Measurements from ENCODE around the gene SRGAP3. TPM values are rescaled to one million over a fixed set of nuclear protein-coding genes. Genes with fewer than 3 reads are reported as not detected.

SRGAP3 gene
- total RNA-seq, 4 donors from 2014 or later: 2.4 to 35.5 (median 8.2) TPM

- Histone ChIP-seq H3K9me3 (no peaks in the 10 kb centered on the region), H3K27me3 (no peaks in the 10 kb centered on the region), H3K27ac (no peak overlapping the region), H3K4me3 (no peak overlapping the region), H3K36me3 (no peaks in the 10 kb centered on the region), H3K4me1 (no peaks in the 10 kb centered on the region)
- TF ChIP-seq POLR2A (IDR thresholded peaks at IDR 0.05): no peak
- no peak for TF ChIP-seq CTCF (IDR thresholded peaks at IDR 0.05)
- no peak for DNase-seq
- intact Hi-C loops (cut with DNase I; ENCODE audit: low total_unique reads): loop anchor here (10.0 kb wide), 1 partner anchor 69 kb away; no protein-coding TSS in a partner anchor
These were observed 253.2 kb downstream of the SRGAP3 start for GRCh38 chr3:8996216-8996615.

GRCh38 chr3:8994226-8994625 is 255.2 kb downstream of the SRGAP3 start:
- H3K4me3 ChIP-seq: no peak overlapping the region
- TF ChIP-seq CTCF (IDR thresholded peaks at IDR 0.05): no peak
- no peak for TF ChIP-seq POLR2A (IDR thresholded peaks at IDR 0.05)
- no peaks in the 10 kb centered on the region for H3K9me3 ChIP-seq
- H3K27me3 ChIP-seq: no peaks in the 10 kb centered on the region
- intact Hi-C loops (cut with DNase I; ENCODE audit: low total_unique reads): loop anchor here (10.0 kb wide), 1 partner anchor 71 kb away; no protein-coding TSS in a partner anchor
- DNase-seq: no peak
- H3K36me3 ChIP-seq: no peaks in the 10 kb centered on the region
- no peak overlapping the region for H3K27ac ChIP-seq
- no peaks in the 10 kb centered on the region for H3K4me1 ChIP-seq

GRCh38 chr3:8993331-8993730 is 256.1 kb downstream of the SRGAP3 start:
- no peaks in the 10 kb centered on the region for H3K9me3 ChIP-seq
- H3K27ac ChIP-seq: no peak overlapping the region
- H3K27me3 ChIP-seq: no peaks in the 10 kb centered on the region
- no peak for DNase-seq
- no peaks in the 10 kb centered on the region for H3K36me3 ChIP-seq
- H3K4me1 ChIP-seq: no peaks in the 10 kb centered on the region
- H3K4me3 ChIP-seq: no peak overlapping the region
- intact Hi-C loops (cut with DNase I; ENCODE audit: low total_unique reads): loop anchor here (10.0 kb wide), 1 partner anchor 71 kb away; no protein-coding TSS in a partner anchor
- no peak for TF ChIP-seq CTCF (IDR thresholded peaks at IDR 0.05)
- no peak for TF ChIP-seq POLR2A (IDR thresholded peaks at IDR 0.05)

- Histone ChIP-seq H3K36me3 (no peaks in the 10 kb centered on the region), H3K4me1 (no peaks in the 10 kb centered on the region), H3K4me3 (no peak overlapping the region), H3K9me3 (no peaks in the 10 kb centered on the region), H3K27ac (no peak overlapping the region), H3K27me3 (no peaks in the 10 kb centered on the region)
- TF ChIP-seq CTCF (IDR thresholded peaks at IDR 0.05): no peak
- TF ChIP-seq POLR2A (IDR thresholded peaks at IDR 0.05): no peak
- intact Hi-C loops (cut with DNase I; ENCODE audit: low total_unique reads): loop anchor here (10.0 kb wide), 1 partner anchor 72 kb away; no protein-coding TSS in a partner anchor
- no peak for DNase-seq
These were observed 256.6 kb downstream of the SRGAP3 start for GRCh38 chr3:8992854-8993253.

GRCh38 chr3:8992199-8992598 is 257.2 kb downstream of the SRGAP3 start:
- H3K4me3 ChIP-seq: no peak overlapping the region
- H3K27ac ChIP-seq: no peak overlapping the region
- intact Hi-C loops (cut with DNase I; ENCODE audit: low total_unique reads): loop anchor here (10.0 kb wide), 1 partner anchor 73 kb away; no protein-coding TSS in a partner anchor
- H3K36me3 ChIP-seq: no peaks in the 10 kb centered on the region
- TF ChIP-seq POLR2A (IDR thresholded peaks at IDR 0.05) (no peak), CTCF (IDR thresholded peaks at IDR 0.05) (no peak)
- no peaks in the 10 kb centered on the region for H3K9me3 ChIP-seq
- no peak for DNase-seq
- no peaks in the 10 kb centered on the region for H3K4me1 ChIP-seq
- H3K27me3 ChIP-seq: no peaks in the 10 kb centered on the region

Measured in uterus (tissue), 4 donors.